Measurements from ENCODE around the gene B4GALNT4.

- no peak for TF ChIP-seq POLR2A (IDR thresholded peaks at IDR 0.05; ENCODE audit: low read depth, low read length)
- no peak for TF ChIP-seq POLR2AphosphoS5 (IDR thresholded peaks at IDR 0.05; ENCODE audit: low read depth, low read length)
- no peak for TF ChIP-seq TAF1 (IDR thresholded peaks at IDR 0.05; ENCODE audit: low read depth, low read length)
- TF ChIP-seq PAX5 (IDR thresholded peaks at IDR 0.05; ENCODE audit: insufficient read depth, low read length, severe bottlenecking), result no peak
- no peak for TF ChIP-seq SPI1 (IDR thresholded peaks at IDR 0.05; ENCODE audit: low read depth, low read length)
These were observed 40.5 kb downstream of the B4GALNT4 start for GRCh38 chr11:409600-410483.
